HG03521 (cell line): ENCODE results near the gene HAUS8.
"Not testable (repeated sequence)": the region's sequence is repeated elsewhere in the genome, so short reads cannot be mapped to it uniquely, and the experiment has no call there.

ENCODE experiments used
- ATAC-seq: cut with Tn5 transposase; IDR thresholded peaks from one replicate; pipeline ENCODE4 v1.9.1; 2021; ENCODE audit warnings: mild to moderate bottlenecking, moderate library complexity; ENCODE audit not compliant: unreplicated experiment

HAUS8 gene

GRCh38 chr19:17075035-17075863 lies at the start of gene HAUS8, which contains the start of gene MYO9B:
Gene HAUS8, minus strand, starts transcription at chr19:17075452. Its CDS starts 30 bp downstream, at chr19:17075422.
Gene MYO9B, plus strand, starts transcription at chr19:17075777. Its CDS starts 25,941 bp downstream, at chr19:17101718.
- peak; percentile 80 for ATAC-seq

GRCh38 chr19:17124025-17124424 lies 48.8 kb upstream of the HAUS8 start:
- ATAC-seq, result no peak

GRCh38 chr19:17123041-17123440 lies 47.8 kb upstream of the HAUS8 start:
- no peak for ATAC-seq

- ATAC-seq, result no peak
These were observed 46.6 kb upstream of the HAUS8 start for GRCh38 chr19:17121736-17122293.

- ATAC-seq, result no peak
These were observed 43.7 kb upstream of the HAUS8 start for GRCh38 chr19:17118957-17119356.

GRCh38 chr19:17116996-17117702 lies 41.9 kb upstream of the HAUS8 start:
- no peak for ATAC-seq

GRCh38 chr19:17114414-17114831 lies 39.2 kb upstream of the HAUS8 start:
- ATAC-seq, result no peak

DNA sequence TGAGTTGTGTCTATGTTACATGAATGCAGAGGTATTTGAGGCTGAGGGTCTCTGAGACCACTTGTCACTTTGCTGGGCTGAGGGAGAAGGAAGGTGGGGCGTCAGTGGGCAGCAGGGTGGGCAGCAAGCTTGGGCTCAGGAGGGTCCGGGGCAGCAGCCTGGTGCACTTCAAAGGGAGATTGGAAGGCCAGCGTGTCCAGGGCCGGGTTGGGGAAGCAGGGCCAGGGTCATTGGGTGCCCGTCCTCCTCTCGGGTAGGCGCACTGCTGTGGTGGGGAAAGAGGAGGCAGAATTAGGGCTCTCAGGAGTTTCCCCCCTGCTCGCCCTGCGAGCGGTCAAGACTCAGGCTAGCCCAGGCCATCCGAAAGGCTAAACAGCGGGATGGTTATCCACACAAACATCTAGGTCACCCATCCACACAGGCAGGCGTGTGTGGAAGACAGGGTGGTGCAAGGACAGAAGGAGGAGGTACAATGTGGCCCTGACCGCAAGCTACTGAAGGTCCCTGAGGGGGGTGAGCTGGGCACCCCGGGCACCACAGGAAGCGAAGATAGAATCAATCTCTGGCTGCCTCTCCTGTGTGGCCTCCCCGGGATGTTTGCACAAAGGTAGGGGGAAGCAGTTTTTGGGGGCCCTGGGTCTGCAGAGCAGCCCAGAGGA lies 38.0 kb upstream of the HAUS8 start:
- ATAC-seq, result no peak

DNA sequence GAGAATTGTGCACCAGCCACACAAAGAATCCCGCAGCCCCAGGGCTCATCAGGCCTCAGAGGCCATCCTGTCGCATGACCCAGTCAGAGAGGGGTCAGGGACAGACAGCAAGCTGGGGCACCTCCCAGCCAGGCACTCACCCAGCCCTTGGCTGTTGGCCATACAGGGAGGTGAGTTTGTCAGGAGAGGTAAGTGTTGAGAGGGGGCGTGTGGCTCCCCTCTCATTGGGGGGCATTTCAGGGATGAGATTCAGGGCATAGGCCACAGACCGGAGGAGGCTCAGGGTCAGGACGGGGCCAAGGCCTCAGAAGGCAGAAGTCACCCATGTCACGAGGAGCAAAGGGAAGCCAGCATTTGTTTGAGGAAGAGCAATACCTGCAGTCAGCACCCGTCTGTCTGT lies 37.4 kb upstream of the HAUS8 start:
- no peak for ATAC-seq

DNA sequence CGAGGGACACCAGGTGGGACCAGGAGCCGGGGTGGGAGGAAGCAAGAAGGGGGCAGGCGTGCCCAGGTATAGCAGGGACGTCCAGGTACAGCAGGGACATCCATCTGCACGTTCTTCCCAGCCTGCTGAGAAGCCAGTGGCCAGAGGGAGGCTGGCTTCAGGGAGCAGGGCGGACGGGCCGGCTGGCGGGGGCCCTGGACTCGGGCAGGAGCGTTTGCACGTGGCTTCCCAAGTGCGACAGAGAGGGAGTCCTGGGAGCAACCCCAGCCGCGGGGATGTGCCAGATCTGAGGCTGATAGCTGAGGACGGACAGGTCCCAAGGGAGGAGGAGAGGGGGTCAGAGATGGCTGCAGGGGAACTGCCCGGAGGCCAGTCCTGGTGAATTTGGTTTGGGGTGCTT lies 37.0 kb upstream of the HAUS8 start:
- no peak for ATAC-seq

- ATAC-seq, result no peak
These were observed 36.5 kb upstream of the HAUS8 start for GRCh38 chr19:17111766-17112165.

DNA sequence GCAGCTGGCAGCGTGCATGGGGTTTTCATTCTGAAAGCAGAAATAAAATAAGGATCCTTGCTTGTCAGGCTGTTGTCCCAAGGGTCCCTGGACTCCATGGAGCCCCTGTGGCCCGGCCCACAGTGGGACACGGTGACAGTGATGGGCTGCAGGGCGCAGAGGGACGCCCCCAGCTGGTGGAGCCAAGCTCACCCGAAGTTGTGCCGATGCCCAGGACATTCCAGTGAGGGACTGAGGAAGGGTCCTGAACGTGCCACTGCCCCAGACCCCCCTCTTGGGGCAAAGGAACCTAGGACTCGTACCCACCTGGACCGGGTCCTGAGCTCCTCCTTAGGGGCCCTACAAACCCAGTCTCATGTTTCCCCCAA lies 35.3 kb upstream of the HAUS8 start:
- ATAC-seq, result no peak

DNA sequence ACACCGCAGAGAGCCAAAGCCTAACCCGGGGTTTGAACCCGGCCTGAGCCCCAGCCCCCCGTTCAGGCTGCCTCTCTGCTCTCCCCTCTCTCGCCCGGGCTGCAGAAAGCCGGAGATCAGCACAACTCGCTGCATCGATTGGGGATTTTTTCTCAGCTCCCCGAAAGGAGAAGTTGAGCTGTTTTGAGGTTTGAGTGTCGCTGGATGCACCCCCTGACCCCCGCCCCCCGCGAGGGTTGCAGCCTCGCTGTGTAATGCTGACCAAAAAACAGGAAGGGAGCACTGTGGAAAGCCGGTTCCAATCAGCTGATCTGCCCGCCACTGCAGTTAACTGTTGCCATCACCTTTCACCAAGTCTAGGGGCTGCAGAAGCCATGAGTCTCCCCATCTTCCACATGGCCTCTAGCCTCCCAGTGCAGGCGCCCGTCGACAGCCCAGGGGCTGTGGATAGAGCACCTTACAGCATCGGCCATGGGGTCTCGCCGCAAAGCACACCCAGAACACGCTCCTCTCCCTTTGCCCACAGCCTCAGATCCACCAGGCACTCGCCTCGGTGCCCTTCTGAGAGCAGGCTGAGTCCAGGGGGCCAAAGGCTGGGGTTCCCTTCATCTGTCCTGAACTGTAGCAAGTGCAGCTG lies 34.8 kb upstream of the HAUS8 start:
- no peak for ATAC-seq

DNA sequence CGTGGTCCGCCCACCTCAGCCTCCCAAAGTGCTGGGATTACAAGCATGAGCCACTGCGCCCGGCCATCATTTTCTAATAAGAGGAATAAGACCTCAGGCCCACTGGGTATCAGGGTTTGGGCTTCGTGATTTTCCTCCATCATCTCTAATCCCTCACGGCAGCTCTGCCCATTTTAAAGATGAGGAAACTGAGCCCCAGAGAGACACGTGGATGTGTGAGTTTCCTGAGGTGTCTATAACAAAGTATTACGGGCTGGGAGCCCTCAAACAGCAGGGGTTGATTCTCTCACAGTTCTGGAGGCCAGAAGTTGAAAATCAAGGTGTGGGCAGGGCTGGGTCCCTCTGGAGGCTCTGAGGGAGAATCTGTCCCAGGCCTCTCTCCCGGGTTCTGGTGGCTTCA lies 34.0 kb upstream of the HAUS8 start:
- ATAC-seq, result no peak

GRCh38 chr19:17108453-17108784 lies 33.2 kb upstream of the HAUS8 start:
- ATAC-seq, result no peak

DNA sequence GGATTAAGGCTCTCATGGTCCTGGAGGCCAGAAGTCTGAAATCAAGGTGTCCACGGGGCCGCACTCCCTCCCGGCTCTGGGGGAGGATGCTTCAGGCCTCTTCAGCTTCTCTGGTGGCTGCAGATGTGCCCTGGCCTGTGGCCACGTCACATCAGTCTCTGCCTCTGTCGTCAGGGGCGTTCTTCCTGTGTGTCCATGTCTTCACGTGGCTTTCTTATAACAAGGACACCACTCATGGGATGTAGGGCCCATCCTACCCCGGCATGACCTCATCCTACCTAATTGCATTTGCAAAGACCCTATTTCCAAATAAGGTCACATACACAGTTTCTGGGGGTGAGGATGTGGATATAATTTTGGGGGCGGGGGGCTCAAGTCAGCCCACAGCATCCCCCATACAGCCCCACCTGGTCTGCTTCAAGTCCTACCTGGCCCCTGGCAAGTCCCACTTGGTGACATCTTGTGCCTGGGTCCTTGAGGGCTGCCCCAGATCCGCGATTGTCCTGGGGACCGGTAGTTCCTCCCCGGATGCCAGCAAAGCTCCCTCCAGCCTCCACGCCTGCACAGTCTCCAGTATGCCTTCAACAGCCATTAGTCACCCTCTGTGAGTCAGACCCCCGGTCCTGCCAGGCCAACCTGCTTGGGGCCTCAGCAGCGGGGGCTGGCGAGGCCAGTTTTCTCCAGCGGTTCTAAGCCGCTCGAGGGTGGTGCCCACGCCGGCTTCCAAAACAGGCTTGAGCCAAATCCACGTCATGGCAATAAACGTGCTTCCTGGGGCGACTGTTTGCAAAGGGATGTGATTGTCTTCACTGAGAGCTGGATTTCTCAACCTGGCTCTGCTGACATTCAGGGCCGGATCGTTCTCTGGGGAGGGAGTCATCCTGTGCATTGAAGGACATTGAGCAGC lies 32.5 kb upstream of the HAUS8 start:
- no peak for ATAC-seq

- not testable (repeated sequence) for ATAC-seq
These were observed 31.7 kb upstream of the HAUS8 start for GRCh38 chr19:17106964-17107363.

- no peak for ATAC-seq
These were observed 30.3 kb upstream of the HAUS8 start for GRCh38 chr19:17105556-17105955.

DNA sequence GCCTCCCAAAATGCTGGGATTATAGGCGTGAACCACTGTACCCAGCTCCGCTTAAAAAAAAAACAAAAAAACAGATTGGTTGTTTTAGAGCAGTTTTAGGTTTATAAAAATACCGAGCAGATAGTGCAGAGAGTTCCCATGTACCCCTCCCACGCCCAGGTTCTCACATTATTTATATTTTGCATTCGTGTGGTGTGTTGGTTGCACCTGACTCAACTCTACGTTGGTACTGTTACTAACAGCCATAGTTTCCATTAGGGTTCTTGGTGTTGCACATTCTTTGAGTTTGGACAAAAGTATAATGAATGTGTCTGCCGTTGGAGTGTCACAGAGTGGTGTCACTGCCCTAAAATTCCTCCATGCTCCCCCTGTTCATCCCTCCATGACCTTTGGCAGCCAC lies 29.4 kb upstream of the HAUS8 start:
- no peak for ATAC-seq

DNA sequence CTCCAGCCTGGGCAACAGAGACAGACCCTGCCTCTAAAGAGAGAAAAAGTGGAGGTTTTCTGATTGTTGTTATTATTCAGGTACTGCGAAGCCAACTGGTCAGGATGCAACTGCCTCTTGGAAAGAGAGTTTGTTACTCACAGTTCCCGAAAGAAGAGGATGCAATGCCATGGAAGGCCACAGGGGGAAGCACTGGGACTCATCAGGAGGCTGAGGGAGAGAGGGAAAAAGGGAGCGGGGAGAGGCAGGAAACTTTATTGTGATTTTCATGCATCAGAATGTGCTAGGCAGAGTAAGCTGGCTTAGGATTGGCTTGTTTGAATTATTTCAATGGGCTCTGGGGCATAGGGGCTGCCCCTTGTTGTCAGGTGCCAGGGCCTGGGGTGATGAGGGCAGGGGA lies 27.9 kb upstream of the HAUS8 start:
- no peak for ATAC-seq
